ENCODE measurements around the gene KCNIP4. TPM values are rescaled to one million over a fixed set of nuclear protein-coding genes. Genes with fewer than 3 reads are reported as not detected.

The KCNIP4 gene
- total and polyA plus RNA-seq, 2 of the 8 experiments (the other 6 are each of a cell fraction or from before 2014, with no cell fraction given) = 0.06 TPM; not detected in 1

DNA sequence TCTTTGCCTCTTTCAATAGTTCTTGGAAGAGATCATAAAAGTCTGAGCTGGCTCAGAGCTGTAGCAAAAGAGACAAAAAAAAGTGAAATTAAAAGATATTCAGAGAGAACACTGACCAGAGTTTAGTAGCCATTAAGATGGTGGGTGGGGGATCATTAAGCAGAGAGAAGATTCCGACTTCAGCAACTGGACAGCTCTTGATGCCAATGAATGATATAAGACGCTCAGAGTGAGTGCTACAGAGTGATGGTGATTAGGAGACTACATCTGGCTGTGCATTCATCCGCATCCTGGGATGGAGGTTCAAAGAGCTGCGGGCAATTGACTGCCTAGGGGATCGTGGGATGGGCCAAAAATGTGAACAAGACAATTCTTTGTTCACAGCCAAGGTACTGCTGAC is 1069.8 kb downstream of the KCNIP4 start (continued):
- TF ChIP-seq, protein P1, sequence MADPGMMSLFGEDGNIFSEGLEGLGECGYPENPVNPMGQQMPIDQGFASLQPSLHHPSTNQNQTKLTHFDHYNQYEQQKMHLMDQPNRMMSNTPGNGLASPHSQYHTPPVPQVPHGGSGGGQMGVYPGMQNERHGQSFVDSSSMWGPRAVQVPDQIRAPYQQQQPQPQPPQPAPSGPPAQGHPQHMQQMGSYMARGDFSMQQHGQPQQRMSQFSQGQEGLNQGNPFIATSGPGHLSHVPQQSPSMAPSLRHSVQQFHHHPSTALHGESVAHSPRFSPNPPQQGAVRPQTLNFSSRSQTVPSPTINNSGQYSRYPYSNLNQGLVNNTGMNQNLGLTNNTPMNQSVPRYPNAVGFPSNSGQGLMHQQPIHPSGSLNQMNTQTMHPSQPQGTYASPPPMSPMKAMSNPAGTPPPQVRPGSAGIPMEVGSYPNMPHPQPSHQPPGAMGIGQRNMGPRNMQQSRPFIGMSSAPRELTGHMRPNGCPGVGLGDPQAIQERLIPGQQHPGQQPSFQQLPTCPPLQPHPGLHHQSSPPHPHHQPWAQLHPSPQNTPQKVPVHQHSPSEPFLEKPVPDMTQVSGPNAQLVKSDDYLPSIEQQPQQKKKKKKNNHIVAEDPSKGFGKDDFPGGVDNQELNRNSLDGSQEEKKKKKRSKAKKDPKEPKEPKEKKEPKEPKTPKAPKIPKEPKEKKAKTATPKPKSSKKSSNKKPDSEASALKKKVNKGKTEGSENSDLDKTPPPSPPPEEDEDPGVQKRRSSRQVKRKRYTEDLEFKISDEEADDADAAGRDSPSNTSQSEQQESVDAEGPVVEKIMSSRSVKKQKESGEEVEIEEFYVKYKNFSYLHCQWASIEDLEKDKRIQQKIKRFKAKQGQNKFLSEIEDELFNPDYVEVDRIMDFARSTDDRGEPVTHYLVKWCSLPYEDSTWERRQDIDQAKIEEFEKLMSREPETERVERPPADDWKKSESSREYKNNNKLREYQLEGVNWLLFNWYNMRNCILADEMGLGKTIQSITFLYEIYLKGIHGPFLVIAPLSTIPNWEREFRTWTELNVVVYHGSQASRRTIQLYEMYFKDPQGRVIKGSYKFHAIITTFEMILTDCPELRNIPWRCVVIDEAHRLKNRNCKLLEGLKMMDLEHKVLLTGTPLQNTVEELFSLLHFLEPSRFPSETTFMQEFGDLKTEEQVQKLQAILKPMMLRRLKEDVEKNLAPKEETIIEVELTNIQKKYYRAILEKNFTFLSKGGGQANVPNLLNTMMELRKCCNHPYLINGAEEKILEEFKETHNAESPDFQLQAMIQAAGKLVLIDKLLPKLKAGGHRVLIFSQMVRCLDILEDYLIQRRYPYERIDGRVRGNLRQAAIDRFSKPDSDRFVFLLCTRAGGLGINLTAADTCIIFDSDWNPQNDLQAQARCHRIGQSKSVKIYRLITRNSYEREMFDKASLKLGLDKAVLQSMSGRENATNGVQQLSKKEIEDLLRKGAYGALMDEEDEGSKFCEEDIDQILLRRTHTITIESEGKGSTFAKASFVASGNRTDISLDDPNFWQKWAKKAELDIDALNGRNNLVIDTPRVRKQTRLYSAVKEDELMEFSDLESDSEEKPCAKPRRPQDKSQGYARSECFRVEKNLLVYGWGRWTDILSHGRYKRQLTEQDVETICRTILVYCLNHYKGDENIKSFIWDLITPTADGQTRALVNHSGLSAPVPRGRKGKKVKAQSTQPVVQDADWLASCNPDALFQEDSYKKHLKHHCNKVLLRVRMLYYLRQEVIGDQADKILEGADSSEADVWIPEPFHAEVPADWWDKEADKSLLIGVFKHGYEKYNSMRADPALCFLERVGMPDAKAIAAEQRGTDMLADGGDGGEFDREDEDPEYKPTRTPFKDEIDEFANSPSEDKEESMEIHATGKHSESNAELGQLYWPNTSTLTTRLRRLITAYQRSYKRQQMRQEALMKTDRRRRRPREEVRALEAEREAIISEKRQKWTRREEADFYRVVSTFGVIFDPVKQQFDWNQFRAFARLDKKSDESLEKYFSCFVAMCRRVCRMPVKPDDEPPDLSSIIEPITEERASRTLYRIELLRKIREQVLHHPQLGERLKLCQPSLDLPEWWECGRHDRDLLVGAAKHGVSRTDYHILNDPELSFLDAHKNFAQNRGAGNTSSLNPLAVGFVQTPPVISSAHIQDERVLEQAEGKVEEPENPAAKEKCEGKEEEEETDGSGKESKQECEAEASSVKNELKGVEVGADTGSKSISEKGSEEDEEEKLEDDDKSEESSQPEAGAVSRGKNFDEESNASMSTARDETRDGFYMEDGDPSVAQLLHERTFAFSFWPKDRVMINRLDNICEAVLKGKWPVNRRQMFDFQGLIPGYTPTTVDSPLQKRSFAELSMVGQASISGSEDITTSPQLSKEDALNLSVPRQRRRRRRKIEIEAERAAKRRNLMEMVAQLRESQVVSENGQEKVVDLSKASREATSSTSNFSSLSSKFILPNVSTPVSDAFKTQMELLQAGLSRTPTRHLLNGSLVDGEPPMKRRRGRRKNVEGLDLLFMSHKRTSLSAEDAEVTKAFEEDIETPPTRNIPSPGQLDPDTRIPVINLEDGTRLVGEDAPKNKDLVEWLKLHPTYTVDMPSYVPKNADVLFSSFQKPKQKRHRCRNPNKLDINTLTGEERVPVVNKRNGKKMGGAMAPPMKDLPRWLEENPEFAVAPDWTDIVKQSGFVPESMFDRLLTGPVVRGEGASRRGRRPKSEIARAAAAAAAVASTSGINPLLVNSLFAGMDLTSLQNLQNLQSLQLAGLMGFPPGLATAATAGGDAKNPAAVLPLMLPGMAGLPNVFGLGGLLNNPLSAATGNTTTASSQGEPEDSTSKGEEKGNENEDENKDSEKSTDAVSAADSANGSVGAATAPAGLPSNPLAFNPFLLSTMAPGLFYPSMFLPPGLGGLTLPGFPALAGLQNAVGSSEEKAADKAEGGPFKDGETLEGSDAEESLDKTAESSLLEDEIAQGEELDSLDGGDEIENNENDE (IDR thresholded peaks at IDR 0.05; ENCODE audit: insufficient replicate concordance, low read length) = no peak
- TF ChIP-seq, protein P2, sequence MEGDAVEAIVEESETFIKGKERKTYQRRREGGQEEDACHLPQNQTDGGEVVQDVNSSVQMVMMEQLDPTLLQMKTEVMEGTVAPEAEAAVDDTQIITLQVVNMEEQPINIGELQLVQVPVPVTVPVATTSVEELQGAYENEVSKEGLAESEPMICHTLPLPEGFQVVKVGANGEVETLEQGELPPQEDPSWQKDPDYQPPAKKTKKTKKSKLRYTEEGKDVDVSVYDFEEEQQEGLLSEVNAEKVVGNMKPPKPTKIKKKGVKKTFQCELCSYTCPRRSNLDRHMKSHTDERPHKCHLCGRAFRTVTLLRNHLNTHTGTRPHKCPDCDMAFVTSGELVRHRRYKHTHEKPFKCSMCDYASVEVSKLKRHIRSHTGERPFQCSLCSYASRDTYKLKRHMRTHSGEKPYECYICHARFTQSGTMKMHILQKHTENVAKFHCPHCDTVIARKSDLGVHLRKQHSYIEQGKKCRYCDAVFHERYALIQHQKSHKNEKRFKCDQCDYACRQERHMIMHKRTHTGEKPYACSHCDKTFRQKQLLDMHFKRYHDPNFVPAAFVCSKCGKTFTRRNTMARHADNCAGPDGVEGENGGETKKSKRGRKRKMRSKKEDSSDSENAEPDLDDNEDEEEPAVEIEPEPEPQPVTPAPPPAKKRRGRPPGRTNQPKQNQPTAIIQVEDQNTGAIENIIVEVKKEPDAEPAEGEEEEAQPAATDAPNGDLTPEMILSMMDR (IDR thresholded peaks at IDR 0.05; ENCODE audit: control extremely low read depth in 1 of 3, insufficient read depth in 1 of 3, low read depth in 1 of 3, low read length in 3 of 3) = no peak
- TF ChIP-seq CBX5 (IDR thresholded peaks at IDR 0.05; ENCODE audit: low read depth, low read length) (no peak), SIRT6 (IDR thresholded peaks at IDR 0.05; ENCODE audit: low read length) (no peak), NANOG (IDR thresholded peaks at IDR 0.05; ENCODE audit: insufficient read depth, low read depth, low read length, poor library complexity, severe bottlenecking) (no peak), CBX8 (IDR thresholded peaks at IDR 0.05; ENCODE audit: borderline replicate concordance, low read depth, low read length) (no peak), TAF7 (optimal IDR thresholded peaks at IDR 0.05; ENCODE audit: borderline replicate concordance, low read depth, low read length) (no peak), POLR2AphosphoS5 (IDR thresholded peaks at IDR 0.05; ENCODE audit: low read depth, low read length) (no peak), TEAD4 (IDR thresholded peaks at IDR 0.05; ENCODE audit: low read depth, low read length) (no peak)

Data from H1 (cell line).